ELF-1 (cell line): Measurements from ENCODE around the gene NELFA.
A peak's percentile ranks its signal among the peaks of the same experiment; 100 is the strongest.
"Not testable (repeated sequence)": the region's sequence is repeated elsewhere in the genome, so short reads cannot be mapped to it uniquely, and the experiment has no call there.

ENCODE experiments used
- DNase-seq: peaks from one replicate; pipeline ENCODE4 v3.0.0-alpha.2; 2016; ENCODE audit warnings: low read depth, low spot score

Gene NELFA

DNA sequence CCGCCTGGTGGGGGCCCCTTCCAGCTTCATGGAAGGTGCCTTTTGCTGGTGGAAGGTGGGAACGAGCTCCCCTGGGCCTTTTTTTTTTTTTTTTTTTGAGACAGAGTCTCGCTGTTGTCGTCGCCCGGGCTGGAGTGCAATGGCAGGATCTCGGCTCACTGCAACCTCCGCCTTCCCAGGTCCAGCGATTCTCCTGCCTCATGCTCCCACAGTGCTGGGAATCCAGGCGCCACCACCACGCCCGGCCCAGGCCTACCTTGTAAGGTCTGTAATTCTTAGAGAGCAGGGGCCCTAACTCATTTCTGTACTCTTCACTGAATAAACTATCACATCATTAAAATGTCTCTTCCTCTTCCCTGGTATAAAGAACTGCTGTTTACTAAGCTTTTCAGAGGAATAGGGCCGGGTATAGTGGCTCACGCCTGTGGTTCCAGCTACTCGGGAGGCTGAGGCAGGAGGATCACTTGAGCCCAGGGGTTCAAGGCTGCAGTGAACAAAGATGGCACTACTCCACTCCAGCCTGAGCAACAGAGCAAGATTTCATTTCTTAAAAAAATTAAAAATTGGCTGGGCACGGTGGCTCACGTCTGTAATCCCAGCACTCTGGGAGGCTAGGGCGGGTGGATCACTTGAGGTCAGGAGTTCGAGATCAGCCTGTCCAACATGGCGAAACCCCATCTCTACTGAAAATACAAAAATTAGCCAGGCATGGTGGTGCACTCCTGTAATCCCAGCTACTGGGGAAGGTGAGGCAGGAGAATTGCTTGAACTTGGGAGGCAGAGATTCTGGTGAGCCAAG lies 14.9 kb downstream of the NELFA start:
- not testable (repeated sequence) for DNase-seq

DNA sequence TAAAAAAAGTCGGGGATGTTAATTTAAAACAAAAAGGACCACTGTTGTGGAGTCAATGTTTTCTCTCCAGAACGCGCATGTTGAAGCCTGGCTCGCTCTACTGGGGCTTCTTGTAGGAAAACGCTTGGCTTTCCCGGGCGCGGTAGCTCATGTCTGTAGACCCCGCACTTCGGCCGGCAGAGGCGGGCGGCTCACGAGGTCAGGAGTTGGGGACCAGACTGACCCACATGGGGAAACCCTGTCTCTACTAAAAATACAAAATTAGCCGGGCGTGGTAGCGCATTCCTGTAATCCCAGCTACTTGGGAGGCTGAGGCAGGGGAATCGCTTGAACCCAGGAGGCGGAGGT lies 15.6 kb downstream of the NELFA start:
- DNase-seq: no peak

DNA sequence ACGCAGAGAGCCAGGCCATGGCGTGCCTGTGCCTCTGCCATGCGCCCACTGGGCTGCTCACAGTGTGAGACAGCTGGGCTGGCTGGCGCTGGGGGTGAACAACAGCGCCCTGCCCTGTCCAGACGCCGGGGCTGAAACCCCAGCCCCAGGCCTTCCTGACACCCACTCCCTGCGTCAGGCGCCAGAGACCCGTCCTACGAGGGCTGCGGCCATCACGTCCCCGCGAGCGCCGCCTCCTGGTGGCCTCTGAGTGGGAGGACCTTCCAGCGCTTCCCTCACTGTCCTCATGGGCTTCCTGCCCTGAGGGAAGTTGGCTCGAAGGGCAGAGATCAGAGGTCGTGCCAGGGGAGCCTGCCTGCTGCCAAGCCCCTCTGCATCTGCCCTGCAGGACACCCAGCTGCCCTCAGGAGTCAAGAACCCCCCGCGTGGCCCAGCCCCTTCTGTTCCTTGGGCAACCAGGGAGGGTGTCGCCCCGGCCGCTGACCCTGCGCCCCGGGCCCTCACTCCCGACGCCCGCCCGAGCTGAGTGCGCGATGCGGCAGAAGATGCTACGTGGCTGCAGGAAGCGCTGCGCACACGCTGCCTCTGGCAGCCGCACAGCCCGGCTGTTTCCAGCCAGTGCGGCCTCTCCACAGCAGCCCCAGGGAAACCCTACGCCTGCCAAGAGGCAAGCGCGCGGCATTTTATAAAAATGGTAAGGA lies 16.2 kb downstream of the NELFA start:
- peak; percentile 77 for DNase-seq

DNA sequence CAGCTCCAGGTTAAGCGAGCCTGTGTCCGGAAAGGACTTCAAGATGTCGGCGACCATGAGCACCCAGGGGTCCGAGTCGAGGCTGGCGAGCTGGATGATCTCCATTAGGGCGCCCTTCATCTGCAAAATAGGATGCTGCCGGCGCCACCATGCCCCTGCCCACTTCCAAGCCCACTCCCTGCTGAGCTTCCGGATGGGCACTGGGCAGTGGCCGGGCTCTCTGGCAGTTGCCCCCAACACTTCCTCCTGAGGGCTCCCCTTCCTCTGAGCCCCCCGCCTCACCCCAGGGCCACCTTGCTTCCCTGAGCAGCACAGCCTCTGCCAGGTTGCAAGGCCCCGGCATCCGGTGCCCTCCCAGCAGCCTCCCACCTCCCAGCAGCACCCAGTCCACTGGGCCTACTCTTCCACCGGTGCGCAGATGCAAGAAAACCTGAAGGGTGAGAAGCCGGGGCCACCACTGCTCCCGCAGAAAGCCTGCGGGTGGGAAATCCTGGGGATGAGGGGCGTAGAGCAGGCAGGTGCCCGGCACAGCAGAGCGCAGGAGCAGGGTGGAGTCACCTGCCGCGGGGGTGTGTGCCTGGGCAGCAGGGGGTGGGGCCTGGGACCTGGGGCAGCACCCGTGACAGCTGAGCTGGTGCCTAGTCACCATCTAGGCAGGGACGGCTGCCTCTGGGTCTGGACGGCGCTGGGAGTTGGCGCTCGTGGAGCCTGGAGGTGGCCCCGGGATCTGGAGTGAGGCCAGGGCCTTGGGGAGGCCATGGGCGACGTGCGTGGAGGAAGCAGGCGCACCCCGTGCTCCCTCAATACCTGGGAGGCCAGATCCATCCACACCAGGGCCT lies 17.0 kb downstream of the NELFA start:
- no peak for DNase-seq

DNA sequence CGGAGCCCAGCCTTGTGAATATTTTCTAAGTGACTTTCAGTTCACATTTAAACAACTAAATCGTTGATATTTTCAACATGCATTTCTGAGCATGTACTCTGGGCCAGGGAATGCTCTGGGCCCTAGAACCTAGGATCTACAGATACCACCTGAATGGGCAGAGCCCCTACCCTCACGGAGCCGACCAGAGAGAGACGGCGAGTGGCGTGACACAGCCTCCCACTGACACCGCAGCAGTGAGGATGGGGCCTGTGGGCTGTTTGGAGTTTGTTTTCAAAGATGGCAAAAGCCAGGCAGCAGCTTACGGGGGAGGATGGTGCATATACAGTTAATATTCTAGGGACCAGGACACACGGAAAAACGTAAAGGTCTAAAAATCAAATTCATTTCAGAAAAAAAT lies 17.7 kb downstream of the NELFA start:
- DNase-seq: no peak

DNA sequence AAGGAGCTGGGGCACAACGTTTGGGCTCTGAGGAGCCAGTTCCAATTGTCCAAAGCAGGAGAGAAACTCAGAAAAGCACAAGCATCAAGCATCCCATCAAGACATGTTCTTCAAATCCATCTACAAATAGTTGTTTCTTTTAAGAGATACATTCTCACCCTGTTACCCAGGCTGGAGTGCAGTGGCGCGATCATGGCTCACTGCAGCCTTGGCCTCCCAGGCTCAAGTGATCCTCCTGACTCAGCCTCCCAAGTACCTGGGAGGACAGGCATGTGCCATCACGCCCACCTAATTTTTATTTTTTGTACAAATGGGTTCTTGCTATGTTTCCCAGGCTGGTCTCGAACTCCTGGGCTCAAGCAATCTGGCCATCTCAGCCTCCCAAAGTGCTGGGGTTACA lies 18.1 kb downstream of the NELFA start:
- DNase-seq: no peak

DNA sequence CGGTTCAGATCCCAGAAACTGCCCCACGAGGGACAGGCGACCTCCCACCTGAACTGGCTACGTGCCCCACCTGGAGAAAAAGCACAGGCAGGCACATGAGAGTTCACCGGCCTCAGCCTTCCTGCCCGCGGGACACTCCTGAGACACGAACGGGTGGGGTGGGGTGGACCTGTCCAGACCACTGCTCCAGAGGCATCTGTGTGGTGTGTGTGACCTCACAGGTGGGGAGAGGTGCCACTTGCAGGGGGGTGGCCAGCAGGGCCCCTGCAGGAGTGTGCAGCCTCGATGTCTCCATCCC lies 18.5 kb downstream of the NELFA start:
- DNase-seq: no peak

DNA sequence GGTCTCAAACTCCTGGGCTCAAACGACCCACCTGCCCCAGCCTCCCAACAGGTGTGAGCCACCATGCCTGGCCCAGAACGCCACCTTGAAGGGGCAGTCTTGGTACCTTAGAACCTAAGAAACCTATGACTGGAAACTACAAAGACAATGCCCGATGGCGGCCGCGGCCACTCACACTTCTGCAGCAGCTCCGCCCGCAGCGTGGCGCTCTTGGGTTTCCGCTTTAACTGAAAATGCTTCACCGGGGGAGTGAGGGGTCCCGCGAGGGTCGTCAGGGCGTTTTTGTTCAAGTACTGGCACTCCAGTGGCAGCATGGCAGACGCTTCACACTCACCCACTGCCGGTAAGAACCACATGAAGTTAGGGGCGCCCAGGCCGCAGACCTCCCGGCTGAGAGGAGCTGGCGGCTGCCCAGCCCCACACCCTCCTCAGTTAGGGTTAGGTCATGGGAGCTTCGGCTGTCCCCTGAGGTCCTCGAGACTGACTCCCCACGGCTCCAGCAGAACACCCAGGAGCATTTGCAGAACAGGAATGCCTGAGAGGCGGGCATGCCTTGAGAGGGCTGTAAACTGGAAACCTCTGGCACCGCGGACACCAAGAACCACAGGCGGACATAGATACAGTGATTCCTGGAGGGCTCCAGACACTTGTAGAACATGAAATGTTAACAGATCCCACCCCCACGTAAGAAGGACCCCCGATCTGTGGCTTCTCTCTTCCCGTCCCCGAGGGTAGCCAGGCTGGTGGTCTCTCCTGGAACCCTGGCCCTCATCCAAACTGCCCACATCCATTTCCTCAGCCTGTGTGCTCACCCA lies 19.0 kb downstream of the NELFA start:
- DNase-seq: no peak

DNA sequence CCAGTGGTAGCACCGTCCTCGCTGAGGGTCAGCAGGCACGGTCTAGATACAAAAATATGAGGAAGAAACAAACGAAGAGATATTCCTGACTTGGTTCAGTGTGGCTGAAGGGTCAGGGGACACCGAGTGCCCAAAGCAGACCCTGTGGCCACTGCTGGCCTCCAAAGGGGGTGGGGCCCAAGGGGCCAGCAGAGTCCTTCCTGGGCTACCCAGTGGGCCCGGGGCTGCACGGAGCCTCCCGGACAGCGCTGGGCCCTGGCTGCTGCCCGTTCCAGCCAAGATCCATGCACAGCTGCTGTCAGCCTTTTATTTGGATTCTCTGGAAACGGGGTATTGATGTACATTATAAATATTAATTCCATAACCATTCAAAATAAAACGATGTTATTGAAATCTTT lies 20.4 kb downstream of the NELFA start:
- DNase-seq: no peak

DNA sequence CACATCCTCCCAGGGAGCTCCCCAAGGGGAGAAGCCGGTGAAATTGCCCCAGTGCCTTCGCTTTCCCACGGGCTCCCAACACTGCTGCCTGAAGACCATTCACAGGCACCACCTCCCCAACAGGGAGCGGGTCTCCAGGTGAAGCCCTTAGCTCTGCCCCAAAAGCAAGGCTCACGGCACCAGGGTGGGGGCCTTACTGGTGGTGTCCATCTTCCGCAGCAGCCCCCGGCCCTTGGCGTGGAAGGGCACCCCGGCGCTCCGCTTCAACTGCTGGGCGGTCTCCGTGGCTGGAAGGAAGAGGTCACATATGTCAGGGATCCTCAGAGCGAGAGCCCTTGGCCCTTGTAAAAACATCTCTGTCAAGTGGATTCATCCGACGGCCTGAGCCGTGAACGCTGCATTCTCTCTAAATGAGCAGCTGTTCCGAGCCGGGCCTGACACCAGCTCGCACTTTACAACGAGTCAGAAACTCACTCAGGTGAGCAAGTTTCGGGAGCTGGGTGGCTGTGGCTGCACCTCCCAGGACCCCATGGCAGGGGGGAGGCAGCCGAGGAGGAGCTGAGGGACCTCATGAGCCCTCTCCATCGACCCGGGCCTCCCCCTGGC lies 20.9 kb downstream of the NELFA start:
- DNase-seq: no peak

DNA sequence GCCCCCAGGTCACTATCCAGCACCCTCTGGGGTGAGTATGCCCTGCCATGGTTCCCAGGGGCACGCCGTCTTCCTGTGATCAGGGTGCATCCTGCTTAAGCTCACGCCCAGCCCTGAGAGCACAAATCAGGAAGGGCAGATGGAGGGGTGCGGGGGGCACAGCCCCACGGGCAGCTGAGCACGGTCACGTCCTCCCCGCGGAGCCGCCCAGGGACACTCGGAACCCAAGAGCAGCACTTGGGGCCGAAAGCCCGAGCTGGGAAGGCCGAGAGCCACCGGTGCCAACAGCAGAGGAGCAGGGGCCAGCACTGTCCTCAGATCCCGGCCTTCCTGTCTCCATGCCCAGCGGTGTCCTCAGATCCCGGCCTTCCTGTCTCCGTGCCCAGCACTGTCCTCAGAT lies 21.5 kb downstream of the NELFA start:
- DNase-seq: no peak

DNA sequence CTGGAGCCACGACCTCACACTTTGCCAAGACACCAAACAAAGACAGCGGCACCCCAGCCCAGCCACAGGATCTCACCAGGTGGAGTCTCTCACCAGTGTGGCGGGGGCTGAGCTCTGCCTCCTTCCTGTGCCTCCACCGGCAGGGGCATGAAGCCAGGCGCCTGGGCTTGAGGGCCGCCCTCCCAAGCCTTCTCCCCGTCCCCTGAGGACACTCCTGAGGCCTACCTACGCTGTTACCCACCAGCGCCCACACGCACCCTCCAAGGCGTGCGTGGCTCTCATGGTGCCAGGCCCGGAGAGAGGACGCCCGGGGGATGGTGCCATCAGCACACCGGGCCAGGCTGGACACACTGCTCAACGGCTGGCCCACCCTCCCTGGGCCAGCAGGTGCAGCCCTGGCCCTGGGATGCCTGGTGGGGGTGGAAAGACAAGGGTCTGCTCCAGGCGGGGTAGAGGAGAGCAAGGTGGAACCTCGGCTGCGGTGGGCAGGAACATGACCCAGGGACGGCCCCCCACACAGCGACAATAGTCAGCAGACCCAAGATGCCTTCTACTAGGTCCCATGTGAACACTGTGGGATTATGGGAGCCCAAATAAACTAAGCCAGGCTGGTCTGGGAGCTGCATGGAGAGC lies 22.1 kb downstream of the NELFA start:
- no peak for DNase-seq

DNA sequence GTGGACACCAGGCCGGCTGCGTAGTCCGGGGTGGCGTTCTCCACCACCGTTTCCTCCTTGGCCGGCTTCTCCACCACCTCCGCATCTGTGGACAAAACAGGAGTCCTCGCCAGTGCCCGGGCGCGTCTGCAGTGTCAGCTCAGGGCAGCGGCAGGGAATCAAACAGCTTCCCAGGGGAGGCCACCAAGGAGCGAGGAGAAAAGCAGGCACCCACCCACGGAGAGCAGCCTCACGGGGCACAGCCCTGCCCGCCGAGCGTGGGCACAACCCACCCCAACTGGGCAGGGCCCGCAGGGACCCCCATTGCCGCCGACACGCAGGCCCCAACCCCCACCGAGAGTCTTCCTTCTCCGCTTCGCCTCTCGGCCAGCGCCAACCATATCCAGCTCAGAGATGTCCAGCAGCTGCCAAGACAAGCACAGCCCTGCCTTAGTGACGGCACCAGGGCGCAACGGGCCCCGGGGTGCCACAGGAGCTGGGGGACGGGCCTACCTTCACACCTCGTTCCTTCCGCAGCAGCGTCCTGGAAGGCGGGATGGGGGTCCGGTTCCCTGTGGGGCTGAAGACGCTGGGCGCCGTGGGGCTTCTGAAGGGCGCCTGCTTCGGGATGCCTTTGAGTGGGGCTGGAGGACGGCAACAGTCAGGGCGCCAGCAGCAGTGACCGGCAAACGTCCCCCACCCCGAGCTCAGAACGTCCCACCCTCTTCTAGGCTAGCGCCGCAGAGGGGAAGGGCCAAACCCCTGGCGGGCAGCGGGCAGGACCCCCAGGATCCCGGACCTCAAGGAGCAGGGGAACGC lies 22.8 kb downstream of the NELFA start:
- no peak for DNase-seq

DNA sequence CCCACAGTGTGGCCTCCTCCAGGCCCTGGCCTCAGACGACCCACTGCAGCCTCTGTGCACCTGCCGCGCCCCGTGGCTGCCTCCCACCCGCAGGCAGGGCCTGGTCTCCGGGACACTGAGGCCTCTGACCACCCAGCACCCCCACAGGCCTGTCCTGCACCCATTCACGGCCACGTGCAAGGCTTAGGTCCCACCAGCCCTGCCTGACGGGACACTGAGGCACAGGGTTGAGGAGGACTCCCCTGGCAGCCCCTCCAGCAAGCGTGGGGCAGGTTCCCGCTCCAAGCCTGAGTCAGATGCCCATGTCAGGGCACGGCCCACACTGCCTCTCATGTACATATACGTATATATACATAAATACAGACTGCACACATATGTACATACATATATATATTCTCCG lies 23.5 kb downstream of the NELFA start:
- no peak for DNase-seq

DNA sequence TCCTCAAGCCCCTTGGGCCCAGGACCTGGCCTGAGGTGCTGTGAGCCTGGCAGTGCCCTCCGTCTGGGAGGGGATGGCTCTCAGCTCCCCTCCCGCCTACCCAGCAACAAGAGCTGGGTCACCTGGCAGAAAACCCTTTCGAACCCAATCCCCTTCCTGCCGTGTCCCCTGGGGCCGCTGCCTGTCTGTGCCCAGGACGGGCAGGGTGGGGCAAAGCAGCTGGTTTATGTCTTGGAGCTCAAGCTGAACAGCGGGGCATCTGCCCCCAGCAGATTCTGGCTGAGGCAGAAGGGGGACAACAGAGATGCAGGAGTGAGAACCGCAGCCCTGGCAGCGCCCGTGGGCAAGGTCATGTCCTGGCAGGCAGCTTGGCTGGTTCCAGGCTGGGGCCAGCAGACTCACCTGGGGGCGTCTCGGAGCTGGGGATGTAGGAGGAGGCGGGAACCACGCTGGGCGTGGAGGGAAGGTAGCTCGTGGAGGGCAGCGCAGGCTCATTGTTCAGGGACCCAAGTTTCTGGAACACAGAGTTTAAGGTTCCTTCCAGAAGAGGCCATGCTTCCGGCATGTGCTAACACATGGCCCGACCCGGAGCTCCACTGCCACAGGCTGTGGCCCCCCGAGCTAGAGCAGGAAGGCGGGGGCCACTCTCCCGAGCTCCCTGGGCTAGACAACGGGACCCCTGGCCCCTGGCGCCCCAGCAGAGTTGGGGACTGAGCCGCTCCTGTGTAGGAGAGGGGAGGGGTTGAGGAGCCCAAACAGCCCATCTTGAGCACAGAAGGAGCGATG lies 24.2 kb downstream of the NELFA start:
- DNase-seq: no peak

DNA sequence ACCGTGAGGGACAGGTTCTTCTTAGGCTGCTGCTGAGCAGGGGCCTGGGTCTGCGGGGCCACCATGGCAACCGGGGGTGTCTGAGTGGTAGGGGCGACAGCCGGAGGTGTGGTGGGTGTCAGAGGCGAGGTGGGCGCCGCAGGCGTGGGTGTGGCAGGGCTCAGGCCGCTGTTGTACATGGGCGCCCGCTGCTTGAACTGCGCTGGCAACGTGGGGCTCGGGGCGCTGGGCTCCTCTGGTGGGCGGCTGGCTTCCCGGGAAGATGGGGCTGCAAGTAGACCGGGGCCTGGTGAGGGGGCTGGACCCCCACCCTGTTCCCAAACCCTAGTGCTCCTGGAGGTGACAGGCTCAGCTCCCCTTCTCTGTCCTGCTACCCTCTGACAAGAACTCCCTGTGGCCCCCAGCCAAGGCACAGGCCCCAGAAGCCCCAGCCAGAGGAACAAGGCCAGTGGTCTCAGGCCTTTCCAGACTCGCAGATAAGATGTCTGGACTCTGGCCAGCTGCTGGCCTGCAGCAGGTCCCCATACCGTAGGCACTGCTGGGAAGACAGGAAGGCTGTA lies 24.8 kb downstream of the NELFA start:
- no peak for DNase-seq

DNA sequence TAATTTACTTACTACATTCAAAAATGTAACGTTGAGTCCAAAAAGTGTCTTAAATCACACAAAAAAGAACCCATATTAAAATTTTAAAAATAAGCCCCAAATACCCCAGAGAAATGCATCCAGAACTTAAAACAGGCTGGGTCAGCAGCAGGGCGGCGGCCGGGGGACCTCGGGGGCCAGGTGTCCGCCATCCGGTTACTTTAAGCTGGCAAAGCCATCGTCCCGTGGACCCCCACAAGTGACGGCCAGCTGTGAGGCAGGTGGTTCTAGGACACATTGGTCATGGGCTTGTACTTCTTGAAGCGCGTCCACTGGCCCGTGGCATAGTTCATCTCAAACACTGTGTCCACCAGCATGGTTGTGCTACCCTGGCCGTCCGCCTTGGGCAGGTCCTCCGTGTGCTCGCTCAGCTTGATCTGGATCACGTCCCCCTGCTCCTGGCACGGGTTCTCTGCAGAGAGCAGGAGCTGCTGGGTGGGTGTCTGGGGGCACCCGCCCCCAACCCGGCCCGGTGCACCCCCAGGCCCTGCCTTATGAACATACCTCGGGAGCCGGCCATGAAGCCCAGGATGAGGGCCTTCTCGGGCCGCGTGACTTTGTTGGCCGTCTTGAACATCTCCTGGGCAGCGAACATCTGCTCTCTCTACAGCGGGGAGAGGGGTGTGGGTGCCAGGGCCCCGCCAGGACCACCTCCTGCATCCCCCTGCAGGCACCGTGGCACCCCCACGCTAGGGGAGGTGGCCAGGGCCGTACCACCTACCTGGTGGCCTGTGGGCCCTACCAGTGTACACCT lies 25.5 kb downstream of the NELFA start:
- no peak for DNase-seq
